ENCODE results near the gene RNU6-9.

The RNU6-9 gene

DNA sequence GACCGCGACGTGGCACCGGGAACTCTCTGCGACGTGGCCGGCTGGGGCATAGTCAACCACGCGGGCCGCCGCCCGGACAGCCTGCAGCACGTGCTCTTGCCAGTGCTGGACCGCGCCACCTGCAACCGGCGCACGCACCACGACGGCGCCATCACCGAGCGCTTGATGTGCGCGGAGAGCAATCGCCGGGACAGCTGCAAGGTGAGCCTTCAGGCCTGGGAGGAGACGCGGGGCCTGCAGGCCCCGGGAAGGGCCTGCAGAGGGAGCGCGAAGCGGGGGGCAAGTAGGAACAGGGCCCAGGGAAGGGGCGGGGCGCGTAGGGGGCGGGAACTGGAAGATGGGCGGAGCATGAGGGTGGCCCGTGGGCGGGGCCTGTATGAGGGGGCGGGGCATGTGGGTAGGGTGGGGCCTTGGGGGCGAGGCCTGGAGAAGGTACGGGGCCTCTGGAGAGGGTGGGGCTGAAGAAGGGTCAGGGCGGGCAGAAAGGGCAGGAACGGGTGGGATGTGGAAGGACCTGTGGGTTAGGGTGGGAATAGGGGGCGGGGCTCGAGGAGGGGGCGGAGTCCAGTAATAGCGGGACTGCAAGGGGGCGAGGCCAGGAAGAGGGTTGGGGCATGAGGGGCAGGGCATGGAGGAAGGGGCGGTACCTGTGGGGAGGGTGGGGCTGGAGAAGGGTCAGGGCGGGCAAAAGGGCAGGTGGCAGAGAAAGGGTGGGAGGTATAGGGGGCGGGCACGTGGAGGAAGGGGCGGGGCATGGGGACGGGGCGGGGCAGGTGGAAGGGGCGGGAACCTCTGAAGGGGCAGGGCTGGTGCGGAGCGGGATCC, 31.3 kb upstream of the RNU6-9 start:
- peak in 1 of 2 donors; percentile 57 for DNase-seq (ENCODE audit: low read depth in 2 of 2, low spot score in 1 of 2)

DNA sequence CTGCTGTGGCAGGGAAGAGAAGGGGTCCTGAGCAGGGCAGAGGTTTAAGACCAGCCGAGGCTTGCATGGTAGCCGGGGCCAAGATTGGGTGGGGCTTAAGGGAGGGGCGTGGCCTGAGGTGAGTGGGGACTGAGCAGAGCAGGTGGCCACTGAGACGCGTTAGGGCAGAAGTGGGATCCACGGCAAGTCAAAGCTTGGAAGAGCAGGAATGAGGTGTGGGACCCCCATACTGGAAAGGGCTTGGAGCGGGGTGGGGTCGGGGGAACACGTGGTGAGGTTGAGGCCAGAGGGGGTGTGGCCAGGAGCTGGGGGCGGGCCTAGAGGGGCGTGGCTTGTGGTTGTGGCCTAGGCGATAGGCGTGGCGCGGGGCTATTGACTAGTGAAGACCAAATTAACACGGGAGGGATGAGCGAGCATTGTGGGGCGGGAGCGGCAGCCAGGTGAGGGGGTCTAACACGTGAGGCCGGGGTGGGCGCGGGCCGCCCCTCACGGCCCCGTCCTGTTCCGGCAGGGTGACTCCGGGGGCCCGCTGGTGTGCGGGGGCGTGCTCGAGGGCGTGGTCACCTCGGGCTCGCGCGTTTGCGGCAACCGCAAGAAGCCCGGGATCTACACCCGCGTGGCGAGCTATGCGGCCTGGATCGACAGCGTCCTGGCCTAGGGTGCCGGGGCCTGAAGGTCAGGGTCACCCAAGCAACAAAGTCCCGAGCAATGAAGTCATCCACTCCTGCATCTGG, 30.5 kb upstream of the RNU6-9 start:
- DNase-seq (ENCODE audit: low read depth in 2 of 2, low spot score in 1 of 2), result peak in 1 of 2 donors; percentile 67

DNA sequence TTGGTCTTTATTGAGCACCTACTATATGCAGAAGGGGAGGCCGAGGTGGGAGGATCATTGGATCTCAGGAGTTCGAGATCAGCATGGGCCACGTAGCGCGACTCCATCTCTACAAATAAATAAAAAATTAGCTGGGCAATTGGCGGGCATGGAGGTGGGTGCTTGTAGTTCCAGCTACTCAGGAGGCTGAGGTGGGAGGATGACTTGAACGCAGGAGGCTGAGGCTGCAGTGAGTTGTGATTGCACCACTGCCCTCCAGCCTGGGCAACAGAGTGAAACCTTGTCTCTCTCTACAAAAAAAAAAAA, 30.0 kb upstream of the RNU6-9 start:
- DNase-seq (ENCODE audit: low read depth in 2 of 2, low spot score in 1 of 2), result no peak

DNA sequence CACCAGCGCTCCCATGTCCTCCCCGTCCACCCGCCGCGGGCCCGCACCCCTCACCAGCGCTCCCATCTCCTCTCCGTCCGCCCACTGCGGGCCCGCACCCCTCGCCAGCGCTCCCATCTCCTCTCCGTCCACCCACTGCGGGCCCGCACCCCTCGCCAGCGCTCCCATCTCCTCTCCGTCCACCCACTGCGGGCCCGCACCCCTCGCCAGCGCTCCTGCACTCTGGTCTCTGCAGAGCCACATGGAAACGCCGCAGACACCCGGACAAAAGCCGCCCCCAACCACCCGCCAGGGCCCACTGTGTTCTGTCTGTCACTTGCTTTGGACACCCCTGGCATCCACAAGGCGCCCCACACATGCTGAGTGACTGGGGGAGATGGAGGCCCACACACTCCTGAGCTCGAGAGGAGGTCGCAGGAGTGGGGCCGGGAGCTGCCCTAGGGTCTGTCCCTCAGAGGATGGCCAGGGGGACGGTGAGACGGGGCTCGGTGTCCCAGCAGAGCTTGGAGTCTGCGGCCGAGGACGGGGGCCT, 26.4 kb upstream of the RNU6-9 start:
- DNase-seq (ENCODE audit: low read depth in 2 of 2, low spot score in 1 of 2), result no peak

DNA sequence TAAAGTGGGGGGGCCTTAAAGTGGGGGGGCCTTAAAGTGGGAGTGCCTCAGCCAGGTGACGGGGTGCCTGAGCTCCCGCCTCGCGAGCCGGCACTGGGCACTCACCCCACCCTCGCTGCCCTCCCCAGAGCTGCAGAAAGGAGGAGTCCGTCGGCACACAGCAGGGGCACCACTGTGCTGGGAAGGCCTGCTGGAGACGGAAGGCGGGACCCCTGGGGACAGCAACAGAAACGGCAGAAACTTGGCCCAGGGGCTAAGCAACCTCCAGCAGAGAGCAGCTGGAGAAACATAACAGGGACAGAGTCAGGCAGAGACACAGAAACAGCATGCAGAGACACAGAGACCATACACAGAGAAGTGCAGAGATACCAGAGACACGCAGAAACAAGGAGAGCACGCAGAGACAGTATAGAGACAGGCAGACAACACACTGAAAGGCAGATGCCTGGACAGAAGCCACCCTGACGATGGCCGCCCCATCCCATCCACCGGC, 25.9 kb upstream of the RNU6-9 start:
- no peak for DNase-seq (ENCODE audit: low read depth in 2 of 2, low spot score in 1 of 2)

DNA sequence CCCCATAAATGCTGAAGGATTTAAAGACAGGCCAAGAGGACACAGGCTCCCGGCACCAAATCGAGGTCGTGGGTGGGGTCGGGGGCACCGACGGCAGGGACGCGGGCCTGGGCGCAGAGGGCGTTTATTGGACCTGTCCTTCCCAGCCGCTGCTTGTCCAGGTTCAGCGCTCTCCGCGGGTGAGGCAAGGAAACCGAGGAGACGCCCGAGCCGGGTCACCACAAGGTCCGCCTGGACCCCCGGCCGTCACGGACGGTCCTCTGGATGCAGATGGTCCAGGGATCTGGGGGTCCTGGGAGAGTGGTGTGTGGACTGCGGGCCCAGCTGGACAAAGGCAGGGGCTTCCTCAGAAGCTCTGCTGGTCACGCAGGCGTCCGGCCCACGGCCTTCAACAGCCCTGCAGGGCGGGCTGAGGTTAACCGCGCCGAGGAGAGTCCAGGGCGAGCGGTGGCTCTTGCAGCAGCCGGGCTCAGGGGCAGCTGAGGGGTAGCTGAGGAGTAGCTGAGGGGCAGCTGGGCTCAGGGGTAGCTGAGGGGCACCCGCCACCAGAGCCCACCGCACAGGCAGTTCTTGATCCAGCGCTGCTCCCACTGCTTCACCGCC, 25.3 kb upstream of the RNU6-9 start:
- no peak for DNase-seq (ENCODE audit: low read depth in 2 of 2, low spot score in 1 of 2)

DNA sequence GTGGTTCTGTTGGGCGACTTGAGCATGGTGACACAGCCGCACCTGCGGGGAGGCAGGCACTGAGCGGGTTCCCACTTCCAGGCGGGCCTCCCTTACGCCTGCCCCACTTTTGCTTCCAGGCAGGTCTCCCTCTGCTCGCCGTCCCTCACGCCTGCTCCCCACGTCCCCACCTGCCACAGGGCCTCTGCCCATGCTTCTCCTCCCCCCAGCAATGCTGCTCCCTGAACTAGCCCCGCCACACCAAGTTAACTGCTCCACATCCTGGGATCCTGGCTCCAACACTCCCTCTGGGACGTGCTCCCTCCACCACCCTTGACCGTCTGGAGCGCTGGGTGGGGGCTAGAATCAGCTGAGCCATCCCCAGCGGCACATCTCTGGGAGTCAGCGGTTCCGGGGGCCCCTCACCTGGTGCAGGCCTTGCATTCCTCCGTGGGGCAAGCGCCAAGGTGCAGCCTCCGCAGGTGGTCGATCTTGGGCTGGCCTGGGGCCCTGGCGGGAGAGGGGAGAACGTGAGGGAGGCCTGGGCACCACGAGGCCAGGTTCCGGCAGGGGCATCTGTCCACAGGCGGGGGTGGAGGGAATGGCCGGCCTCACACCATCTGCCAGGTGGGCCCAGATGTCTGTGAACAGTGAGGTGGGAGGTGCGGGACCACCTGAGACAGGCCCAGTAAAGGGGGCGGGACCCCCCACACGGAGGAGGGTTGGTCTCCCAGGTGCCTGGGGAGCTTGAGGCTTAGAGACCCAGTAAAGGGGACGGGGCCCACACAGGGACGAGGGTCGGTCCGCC, 24.6 kb upstream of the RNU6-9 start:
- DNase-seq (ENCODE audit: low read depth in 2 of 2, low spot score in 1 of 2), result no peak

DNA sequence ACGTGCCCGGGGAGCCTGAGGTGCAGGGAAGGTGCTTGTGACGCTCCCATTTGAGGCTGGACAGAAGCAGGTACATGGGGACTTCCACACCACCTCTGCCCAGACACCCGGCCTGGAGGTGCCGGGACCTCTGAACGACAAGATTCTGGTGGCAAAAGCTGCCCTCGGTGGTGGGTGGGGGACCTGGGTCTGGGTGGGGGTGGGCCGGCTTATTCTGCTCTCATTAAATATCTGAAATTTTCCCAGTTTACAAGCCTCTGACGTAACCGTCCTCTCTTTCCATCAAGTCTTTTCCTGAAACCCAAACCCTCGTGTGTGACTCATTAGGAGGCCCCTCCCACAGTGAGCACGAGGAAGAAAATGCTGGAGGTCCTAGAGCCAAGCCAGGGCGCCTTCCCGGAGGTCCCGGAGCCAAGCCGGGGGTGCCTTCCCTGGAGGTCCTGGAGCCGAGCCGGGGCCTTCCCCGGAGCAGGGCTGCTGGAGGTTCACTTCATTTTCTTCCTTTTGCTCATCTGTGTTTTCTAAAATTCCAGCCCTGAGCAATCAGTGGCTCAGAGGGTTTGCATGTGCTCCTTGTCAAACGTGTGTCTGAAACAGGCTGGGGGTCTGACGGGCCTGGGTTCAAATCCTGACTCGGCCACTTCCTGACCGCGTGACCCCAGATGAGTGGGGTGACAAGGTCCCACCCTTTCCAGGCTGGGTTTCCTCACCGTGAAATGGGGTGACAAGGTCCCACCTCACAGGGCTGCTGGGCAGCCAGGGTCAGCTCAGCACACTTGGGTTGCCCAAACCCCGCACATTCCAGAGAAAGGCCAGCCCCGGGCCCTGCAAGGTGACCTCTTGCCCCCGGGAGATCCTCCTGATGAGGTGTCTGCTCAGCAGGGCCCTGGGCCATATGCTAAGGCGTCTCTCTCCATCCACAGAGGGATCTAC, 23.8 kb upstream of the RNU6-9 start:
- DNase-seq (ENCODE audit: low read depth in 2 of 2, low spot score in 1 of 2), result no peak

DNA sequence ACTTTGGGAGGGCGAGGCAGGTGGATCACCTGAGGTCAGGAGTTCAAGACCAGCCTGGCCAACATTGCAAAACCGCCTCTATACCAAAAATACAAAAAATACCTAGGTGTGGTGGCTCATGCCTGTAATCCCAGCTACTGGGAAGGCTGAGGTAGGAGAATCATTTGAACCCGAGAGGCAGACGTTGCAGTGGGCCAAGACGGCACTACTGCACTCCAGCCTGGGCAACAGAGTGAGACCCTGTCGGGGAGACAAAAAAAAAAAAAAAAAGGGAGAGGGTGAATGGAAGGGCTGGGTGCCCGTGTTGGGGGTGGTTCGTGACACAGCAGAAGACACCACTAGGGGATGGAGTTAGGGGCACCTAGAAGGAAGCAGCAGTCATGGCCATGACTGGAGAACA, 23.0 kb upstream of the RNU6-9 start:
- DNase-seq (ENCODE audit: low read depth in 2 of 2, low spot score in 1 of 2), result no peak

DNA sequence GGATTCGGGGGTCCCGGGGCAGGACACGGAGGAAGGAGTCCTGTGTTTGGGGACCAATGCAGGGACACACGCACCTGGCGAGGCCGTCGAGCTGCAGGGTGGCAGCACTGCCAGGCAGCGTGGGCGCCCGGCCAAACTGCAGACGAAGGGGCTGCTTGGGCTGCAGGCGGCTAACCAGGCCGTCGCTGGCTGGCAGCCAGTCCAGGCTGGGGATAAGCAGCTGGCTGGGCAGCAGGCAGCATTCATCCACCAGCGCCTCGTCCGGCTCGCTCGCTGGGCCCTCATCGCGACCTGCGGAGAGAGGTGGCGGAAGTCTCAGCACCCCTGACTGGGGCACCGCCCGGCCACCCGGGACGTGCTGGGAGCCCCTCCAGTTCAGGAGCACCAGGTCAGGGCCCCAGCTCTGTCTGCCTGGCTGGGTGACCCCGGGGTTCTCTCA, 22.3 kb upstream of the RNU6-9 start:
- DNase-seq (ENCODE audit: low read depth in 2 of 2, low spot score in 1 of 2), result no peak

DNA sequence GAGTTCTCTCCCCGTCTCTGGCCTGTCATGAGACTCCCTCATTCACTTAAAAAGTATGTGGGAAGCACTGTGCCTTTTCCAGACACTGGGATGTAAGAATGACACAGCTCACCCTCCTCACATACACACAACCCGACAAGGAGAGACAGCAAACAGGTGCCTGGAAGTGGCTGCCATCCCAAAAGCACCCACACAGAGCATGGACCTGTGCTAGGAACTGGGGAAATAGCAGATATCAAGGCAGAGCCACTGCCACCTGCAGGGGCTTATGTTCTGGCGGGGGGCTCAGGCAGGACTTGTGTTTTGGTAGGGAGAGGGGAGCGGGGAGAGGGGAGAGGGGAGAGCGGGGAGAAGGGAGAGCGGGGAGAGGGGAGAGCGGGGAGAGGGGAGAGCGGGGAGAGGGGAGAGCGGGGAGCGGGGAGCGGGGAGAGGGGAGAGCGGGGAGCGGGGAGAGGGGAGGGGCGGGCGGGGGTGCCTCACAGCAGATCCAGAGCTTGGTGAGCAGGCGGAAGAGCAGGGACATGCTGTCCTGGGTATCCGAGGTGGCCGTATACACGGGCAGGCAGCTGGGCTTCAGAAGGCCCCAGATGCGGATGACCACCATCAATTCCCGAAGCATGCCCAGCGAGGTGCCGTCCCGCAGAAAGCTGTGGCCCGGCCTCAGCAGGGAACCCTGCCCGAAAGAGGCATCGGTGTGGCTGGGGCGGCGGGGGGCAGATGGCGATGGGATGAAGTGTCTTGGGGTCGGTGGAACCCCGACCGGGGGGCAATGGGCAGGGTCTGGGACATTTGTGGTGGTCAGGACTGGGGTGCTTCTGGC, 21.6 kb upstream of the RNU6-9 start:
- no peak for DNase-seq (ENCODE audit: low read depth in 2 of 2, low spot score in 1 of 2)

DNA sequence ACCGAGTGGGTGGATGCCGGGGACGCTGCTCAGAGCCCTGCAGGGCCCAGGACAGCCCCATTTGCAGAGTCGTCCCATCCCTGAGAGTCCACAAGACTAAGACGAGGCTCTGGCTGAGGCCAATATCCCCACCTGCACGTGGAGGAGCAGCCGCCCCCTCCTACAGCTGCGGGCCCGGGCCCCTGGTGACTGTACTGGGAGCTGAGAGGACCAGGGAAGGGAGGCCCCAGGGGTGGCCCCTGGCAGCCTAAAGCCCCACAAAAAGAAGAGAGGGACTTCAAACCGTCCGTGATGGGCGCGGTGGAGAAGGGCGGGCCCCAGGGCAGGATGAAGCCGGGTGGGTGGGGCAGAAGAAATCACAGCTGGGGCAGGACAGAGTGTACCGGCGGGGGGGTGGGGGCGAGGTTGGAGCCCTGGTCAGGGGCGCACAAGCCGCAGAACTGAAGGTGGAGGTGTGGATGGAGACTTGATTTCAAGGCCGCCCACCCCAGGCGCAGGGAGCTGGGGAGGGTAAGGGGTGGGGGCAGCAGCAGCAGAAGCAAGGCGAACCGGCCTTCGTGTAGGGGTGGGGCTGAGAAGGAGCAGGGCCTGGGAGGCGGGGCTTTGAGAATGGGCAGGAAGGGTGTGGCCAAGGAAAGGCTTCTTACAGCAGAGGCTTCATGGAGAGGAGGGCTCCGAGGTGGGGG, 20.9 kb upstream of the RNU6-9 start:
- DNase-seq (ENCODE audit: low read depth in 2 of 2, low spot score in 1 of 2), result peak in 1 of 2 donors; percentile 66

DNA sequence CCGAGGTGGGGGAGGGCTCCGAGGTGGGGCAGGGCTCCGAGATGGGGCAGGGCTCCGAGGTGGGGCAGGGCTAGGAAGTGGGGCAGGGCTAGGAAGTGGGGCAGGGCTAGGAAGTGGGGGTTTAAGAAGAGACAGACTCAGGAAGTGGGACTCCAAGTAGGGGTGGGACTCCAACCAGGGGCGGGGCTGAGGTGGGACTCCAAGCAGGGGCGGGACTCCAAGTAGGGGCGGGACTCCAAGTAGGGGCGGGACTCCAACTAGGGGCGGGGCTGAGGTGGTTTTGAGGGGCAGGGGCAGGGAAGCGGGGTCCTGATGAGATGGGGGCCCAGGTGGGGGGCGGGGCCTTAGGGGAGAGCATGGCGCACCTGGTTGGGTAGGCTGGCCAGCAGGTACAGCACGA, 20.2 kb upstream of the RNU6-9 start:
- peak in 1 of 2 donors; percentile 63 for DNase-seq (ENCODE audit: low read depth in 2 of 2, low spot score in 1 of 2)

DNA sequence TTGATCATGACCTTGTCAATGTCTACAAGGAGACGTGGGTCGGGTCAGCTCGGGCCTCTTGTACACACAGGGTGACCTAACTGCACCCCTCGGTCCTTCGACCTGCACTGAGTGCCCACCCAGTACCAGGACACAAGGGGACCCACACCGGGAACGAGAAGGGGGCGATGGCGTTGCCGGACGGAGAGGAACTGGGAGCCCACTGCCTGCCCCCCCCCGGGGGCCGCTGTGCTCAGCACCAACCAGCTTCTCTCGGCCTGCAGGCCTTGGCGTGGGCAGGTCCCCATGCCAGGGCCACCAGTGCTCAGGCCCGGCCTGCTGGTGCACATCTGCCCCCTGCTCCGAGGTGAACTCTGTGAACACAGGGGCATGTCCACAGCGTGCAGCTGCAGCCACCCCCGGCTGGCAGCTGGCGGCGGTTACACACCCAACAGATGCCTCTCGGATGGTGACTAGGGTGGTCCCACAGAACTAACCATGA, 19.7 kb upstream of the RNU6-9 start:
- no peak for DNase-seq (ENCODE audit: low read depth in 2 of 2, low spot score in 1 of 2)

DNA sequence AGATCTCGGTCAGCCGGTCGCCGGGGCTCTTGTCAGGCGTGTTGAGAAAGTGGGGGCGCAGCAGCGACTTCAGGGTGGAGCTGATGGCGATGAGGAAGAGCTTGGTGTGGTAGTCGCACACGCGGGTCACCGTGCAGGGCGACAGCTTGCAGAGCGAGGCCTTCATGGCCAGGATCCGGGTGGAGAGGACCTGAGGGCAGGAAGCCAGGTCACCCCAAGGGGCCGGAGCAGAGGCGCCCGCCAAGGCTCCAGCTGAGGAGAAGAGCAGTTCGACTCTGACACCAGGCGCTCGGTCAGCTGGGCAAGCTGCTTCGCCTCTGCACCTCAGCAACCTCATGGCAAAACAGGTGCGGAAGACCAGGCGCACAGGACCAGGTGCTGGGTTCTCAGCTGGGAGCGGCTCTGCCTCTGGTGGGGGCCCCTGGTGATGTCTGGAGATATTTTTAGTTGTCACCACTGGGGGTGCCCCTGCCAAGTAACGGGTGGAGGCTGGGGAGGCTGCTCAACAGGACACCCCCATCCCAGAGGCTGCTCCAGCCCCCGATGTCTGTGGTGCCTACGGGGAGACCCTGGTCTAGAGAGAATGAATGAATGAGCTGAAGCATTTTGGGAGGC, 17.9 kb upstream of the RNU6-9 start:
- no peak for DNase-seq (ENCODE audit: low read depth in 2 of 2, low spot score in 1 of 2)

DNA sequence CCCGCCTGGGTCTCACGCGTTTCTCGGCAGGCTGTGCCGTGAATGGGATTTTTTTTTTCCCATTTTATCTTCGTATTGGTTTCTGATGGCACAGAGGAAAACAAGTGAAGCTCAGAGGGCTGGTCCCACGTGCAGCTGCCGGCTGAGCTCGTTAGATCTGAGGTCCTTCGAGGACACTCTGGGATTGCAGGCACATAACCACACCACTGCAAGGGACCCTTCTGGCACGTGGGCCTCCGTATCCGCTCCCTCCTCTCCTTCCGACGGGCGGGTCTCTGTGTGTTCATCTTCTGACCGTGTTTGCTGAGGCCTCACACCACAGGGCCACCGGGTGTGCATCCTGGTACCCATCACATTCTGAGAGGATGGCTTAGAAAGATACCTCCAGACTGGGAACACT, 17.2 kb upstream of the RNU6-9 start:
- no peak for DNase-seq (ENCODE audit: low read depth in 2 of 2, low spot score in 1 of 2)

DNA sequence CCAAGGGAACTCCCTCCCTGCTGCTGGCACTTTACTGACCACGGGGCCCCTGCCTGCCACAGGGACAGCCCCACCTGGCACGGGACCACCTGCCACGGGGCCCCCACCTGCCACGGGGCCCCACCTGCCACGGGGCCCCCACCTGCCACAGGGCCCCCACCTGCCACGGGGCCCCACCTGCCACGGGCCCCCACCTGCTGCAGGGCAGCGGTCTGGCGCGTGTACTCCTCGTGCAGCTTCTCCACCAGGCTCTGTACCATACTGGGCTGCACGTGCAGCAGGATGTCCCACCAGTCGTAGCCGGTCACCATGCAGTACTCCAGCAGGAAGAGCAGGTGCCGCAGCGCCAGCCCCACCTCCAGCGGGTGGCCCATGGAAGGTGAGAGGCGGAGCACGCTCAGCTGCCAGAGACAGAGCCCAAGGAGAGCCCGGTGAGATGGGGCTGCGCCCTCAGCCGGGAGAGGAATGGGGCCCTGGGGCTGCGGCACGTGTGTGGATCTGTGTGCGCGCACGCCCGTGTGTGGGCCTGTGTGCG, 16.4 kb upstream of the RNU6-9 start:
- DNase-seq (ENCODE audit: low read depth in 2 of 2, low spot score in 1 of 2), result no peak

All from stimulated activated CD8-positive, alpha-beta memory T cell treated with anti-CD3 and anti-CD28 coated beads, Interleukin-4, amount 100 ng/mL, for 1 hour (primary cell).